ENCODE data around the gene ARL4D.
"Not testable (repeated sequence)": the region's sequence is repeated elsewhere in the genome, so short reads cannot be mapped to it uniquely, and the experiment has no call there.

The ARL4D gene

DNA sequence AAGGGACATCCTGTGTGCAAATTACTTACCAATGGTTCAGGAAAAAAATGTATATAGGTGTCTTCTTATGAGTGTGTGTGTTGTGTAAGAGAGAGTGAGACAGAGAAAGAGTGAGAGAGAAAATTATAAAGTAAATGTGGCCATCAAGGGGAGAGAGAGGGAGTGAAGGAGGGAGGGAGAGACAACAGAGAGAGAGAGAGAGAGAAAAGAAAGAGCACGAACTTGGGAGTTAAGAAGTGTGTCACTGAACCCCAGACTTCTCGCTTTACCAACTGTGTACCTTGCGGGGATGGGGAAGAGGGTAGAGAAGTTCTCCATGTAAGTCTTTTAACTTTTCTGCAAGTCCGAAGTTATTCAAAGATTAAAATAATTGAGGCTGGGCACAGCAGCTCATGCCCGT lies 28.8 kb upstream of the ARL4D start:
- no peak for DNase-seq (ENCODE audit: low spot score)

DNA sequence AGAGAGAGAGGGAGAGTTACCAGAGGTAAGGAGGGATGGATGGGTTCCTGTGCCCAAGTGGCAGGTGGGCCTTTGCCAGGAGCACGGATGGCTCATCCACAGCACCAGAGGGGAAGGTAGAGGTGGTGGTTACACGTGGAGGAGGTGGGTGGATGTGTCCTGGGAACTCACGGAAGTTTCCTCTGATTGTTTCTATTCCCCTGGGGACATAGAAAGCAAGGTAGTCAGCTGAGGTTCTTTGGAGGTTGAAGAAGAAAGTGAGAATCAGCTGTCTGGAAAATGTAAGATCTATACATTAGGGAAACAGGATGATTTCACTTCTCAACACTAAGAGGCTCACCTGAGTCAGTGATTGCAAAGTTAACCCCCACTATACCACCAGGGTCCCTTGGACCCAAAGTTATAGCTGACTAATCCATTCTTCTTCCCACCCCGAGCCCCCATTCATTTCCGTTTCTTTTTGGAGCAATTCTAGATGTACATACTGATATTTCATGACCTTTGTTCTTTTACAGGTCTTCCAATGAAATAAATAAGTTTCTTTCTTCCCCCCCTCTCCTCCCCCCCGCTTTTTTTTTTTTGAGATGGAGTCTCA lies 27.5 kb upstream of the ARL4D start:
- no peak for DNase-seq (ENCODE audit: low spot score)

DNA sequence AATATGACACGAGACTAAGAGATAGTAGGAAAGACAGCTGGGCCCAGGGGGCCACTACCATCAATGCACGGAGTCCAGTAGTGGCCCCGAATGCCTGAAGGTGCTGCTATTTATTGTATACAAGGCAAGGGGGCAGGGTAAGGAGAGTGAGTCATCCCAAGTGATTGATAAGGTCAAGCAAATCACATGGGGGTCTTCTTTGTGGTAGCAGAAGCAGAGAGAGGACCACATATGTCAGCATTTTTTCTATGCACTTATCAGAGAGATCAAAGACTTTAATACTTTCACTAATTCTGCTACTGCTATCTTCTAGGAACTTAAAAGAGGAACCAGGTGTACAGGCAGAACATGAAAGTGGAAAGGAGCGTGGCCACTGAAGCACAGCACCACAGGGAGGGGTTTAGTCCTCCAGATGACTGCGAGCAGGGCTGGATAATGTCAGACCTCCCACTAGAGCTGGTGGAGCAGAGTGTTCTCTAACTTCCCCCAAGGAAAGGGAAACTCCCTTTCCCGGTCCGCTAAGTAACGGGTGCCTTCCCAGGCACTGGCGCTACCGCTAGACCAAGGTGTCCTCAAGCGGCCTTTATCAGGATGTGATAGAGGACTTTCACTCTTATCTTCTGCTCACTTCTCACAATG lies 26.4 kb upstream of the ARL4D start:
- DNase-seq (ENCODE audit: low spot score) = no peak

DNA sequence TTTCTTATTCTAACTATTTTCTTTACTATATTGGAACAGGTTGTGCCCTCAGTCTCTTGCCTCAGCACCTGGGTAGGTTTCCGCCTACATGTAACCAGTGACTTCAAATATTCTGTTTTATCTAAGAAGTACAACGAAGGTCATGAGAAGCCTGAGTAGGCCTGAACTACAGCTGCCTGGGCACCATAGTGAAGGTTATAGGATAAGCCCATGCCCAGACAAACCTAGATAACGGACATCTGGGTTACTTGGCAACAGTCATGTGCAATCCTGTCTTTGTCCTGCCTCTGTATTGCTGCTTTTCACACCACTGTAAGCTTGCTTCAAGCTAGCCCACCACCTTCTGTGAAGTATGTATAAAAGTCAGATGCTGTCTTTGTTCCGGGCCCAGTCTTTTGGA lies 25.4 kb upstream of the ARL4D start:
- no peak for DNase-seq (ENCODE audit: low spot score)

DNA sequence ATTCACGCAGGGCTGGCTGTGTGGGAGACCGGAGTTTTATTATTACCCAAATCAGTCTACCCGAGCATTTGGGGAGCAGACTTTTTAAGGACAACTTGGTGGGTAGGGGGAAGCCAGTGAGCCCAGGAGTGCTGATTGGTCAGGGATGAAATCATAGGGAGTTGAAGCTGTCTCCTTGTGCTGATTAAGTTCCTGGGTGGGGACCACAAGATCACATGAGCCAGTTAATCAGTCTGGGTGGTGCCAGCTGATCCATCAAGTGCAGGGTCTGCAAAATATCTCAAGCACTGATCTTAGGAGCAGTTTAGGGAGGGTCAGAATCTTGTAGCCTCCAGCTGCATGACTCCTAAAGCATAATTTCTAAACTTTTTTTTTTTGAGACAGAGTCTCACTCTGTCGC lies 22.9 kb upstream of the ARL4D start:
- not testable (repeated sequence) for DNase-seq (ENCODE audit: low spot score)

DNA sequence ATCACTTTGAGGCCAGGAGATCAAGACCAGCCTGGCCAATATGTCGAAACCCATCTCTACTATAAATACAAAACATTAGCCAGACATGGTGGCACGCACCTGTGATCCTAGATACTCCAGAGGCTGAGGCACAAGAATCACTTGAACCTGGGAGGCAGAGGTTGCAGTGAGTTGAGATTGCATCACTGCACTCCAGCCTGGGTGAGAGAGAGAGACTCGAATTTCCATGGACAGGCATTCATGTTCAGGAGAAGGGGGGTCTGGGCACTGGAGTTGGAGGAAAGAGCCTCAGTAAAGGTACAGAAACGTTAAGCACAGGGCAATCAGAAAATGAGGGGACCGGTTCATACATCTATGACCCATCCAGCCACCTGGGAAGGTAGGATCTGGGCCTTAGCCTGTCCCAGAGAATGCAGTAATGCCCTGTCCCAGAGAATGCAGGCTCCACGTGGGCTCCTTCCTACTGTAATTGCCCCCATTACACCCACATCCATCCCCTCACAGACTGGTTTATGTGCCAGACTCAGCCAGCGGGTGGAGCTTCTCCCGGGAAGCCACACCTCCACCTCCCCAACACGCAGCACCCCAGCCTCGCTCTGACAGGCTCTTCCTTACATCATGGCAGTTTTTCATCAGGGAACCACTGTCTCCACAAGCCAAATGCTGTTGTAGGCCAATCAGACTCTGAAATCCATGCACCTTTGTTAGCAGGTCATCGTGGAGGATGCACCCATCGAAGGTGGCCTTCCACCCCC lies 21.6 kb upstream of the ARL4D start:
- no peak for DNase-seq (ENCODE audit: low spot score)

DNA sequence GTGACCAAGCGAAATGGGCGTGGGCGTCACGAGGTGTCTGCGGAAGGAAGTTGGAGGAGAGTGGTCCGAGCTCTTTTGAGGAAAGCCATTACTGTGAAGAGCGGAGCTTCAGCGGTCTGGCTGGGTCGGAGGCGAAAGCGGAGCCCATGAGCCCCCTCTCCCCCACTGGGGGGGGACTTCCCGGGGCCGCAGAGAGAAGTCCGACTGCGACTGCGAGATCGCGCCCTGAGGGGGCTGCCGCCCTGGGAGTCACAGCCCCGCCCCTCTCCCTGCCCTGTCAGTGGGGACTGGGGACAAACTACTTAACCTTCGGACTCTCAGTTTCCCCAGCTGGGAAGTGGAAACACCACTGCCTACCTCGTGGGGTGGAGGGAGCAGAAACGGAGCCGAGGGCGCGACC lies 20.0 kb upstream of the ARL4D start:
- DNase-seq (ENCODE audit: low spot score) = no peak

DNA sequence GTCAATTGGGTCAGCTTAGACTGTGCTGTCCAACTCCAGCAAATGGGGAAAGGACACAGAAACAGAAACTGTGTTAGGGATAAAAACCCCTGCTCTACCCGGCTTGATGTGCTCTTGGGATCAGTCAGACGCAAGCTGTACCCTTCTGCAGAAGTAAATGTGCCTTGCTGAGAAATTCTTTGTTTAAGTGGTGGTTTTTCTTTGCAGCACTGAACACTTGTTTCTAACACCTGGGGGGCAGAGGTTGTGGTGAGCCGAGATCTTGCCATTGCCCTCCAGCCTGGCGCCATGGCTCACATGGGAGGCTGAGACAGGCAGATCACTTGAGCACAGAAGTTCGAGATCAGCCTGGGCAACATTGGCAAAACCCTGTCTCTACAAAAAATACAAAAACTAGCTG lies 18.5 kb upstream of the ARL4D start:
- no peak for DNase-seq (ENCODE audit: low spot score)

DNA sequence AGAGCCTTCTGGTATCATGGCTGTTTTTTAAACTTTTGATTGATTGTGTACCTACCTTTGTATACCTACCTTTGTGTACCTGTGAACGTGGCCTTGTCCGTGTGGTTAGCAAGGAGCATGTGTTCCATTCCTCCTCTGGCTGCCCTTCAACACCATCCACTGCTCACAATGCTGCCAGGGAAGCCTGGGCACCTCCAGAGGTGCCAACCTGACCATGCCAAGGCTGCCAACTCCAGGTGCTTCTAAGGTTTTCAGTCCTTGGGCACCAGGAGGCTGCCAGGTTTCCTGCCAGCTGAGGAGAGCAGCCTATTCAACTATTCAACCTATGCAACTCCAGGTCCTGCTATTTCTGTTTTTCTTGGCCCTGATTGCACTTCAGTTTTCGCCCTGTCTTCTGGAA lies 17.6 kb upstream of the ARL4D start:
- DNase-seq (ENCODE audit: low spot score) = no peak

DNA sequence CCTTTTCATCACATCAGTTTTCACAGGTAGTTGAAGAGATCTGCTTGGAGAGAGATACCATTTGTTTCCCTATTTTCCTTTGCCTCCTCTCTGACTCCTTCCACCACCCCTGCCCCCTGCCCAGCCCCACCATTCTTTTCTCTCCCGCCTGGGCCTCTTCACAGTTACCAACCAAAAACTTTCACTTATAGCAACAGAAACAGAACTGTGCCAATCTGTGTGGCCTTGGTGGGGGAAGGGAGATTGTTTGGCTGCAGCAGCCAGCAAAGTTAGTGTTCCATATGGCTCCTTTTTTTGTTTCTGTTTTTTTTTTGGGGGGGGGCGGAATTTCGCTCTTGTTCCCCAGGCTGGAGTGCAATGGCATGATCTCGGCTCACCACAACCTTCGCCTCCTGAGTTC lies 17.2 kb upstream of the ARL4D start:
- no peak for DNase-seq (ENCODE audit: low spot score)

DNA sequence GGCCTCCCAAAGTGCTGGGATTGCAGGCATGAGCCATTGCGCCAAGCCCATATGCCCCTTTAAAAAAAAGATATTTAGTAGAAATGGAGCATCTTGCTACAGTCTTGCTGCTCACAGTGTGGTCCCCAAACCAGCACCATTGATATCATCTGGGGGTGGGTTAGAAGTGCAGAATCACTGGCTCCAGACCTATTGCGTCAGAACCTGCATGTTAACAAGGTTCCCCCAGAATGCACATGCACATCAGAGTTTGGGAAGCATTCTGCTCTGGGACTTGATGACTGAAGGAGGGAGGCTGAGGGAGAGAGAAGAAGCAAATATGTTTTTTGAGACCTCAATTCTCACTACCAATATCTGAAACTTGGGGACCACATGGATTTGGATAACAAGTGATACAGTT lies 16.0 kb upstream of the ARL4D start:
- no peak for DNase-seq (ENCODE audit: low spot score)

DNA sequence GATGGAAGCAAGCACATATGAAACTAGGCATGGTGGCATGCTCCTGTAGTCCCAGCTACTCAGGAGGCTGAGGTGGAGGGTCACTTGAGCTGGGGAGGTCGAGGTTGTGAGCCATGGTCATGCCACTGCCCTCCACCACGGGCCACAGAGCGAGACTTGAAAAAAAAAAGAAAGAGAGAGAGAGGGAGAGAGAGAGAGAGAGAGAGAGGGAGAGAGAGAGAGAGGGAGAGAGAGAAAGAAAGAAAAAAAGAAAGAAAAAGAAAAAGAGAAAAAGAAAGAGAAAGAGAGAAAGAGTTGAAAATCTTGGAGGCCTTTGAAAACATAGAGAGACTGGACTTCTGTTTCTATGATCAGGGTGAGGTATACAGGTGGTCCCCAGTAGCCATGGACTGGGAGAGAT lies 15.4 kb upstream of the ARL4D start:
- no peak for DNase-seq (ENCODE audit: low spot score)

DNA sequence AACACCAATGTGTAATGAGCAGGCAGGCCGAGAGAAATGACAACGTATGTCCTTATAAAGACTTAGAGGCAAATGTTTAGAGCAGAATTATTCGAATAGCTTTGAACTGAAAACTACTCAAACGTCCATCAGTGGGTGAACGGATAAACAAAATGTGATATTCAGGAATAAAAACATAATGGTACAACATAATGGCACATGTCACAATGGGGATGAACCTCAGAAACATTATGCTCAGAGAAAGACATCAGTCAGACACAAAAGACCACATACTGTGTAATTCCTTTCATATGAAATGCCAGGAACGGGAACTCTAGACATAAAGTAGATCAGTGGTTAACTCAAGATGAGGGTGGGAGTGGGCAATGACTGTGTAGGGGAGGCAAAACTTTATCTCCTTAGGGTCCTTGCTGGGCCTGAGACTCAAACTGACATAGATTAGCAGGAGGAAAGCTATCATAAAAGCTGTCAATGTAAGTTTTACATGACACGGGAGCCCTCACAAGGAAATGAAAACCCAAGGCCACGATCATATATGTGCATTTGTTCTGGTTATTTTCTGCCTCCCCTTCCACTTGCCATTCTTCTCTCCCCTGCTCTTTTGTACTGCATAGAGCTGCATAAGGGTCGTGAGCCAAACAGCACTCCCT lies 14.8 kb upstream of the ARL4D start:
- no peak for DNase-seq (ENCODE audit: low spot score)

DNA sequence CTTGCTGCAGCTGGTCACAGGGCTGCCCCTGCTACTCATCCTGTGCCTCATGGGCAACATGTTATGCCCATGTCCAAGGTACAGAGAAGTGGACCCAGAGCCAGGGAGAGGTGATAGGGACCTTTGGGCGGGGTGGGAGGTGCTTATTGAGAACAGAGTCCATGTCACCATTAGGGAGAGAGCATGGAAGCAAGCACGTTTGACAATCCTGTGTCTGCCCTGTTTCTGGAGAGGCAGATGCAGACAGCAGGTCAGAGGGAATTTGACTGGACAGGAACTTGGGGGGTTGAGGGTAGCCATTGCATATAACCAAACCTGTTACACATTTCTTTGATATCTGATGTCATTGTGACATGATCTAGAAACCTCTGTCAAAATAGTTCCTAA lies 14.3 kb upstream of the ARL4D start:
- no peak for DNase-seq (ENCODE audit: low spot score)

DNA sequence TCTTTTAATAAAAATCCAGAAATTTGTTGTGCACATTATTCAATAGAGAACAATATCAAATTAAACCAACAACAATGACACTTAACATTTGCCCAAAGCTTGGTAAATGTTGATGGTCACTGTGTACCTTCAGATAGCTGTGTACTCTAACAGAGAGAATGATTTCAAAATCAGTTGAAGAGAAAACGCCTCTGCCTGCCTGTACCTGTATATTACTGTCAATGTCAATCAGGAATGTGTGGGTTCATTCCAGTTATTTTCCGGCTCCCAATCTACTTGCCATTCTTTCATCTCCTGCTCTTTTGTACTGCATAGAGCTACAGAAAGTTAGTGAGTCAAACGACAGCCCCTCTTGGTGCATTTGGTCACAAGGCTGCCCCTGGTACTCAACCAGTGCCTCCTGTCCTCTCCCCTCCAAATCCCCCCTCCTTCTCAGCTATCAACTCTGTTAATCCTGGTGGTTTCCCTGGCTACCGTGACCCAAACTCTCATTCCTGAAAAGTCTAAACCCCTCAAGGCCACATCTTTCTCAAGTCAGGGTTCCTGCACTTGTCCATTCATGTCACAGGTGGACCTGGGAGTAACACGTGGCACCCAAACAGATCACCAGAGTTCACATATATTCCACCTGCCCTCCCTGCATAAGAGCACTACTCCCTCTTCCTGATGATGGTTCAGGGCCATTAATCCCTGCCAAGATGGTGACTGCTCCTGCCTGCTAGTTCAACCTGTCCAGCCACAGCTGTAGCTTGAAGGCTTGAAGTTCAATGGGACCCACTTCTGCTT lies 13.6 kb upstream of the ARL4D start:
- DNase-seq (ENCODE audit: low spot score) = no peak

DNA sequence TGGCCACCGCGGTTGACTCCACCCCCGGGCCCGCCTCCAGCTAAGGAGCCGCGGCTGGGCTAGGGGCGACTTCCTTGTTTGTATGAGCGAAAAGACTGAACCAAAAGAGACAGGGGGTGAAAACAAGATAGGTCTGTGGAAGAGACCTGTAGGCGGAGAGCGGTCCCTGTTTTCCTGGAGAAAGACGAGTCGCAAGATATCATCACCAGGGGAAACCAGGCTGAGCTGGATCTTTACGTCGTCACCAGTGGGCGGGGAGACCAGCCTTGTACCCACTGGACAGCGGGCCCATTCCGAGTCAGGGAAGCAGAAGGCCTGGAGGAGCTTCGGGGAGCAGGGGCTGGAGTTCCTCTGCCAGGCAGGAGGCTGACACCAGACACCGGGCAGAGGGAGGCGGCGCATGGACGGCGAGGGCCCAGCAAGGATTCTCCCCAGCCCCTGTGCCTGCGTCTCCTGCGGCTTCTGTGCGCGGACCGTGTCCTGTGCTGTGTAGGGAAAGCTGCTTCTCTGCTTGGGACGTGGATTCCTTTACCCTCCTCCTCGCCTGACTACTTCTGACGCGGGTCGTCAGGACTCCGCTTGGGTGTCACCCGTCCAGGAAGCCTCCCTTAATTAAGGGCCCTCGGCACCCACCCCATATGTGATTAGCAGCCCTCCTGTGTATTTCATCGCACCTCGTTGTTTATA lies 10.3 kb upstream of the ARL4D start:
- DNase-seq (ENCODE audit: low spot score) = peak; percentile 93

DNA sequence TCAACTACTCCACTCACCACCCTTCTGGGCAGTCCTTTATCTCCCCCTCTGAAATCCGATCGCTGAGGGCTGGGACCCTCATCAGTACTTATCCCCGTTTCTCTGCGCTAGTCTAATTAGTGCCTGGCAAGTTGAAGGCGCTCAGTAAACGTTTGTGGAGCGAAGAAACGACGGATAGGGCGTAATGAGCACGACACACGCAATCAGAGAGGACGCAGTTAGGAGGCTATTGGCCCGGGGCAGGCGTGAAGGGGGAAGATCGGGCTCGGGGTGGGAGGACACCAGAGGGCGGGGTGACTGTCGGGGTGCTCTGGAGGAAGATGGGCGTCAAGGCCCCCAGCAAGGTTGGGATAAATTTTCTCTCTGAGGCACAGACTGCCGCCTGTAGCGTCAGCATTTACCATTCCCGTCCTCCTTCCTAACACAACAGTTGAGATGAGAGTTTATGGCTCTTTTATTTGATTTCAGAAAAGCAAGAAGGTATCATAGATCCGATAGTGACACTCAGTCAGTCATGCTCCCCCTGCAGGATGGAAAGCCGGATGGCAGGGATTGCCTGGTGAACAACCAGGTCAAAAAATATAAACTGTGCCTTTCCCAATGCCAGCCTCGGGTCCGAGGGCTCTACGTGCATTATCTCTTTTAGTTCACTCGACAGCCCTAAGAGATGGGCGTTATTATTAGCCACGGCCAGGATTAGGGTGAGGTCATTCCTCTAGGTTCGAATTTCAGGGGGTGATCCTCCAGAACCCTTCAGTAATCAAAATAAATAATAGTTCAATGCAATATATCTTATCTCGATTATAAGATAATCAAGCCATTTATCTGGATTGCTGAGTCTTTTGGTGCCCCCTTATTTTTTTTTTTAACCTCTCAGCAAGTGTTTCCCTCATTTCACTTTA lies 9.5 kb upstream of the ARL4D start:
- peak; percentile 82 for DNase-seq (ENCODE audit: low spot score)

DNA sequence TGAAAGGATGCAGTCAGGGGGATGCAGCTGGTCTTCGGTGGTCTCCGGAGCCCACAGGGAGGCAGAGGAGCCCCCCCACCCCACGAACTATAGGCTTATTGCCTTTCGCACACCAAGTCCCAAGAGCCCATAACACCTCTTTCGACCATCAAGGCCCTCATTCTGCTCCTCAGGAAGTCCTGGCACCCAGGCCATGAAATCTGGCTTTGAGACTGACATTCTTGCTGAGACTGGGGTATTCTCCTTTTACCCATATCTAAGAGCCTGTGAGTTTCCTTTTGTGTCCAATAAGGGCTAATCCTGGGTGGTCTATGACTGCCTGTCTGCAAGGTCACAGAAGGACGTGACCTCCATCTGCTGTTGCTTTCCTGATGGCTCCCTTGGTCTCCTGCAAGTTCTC lies 6.4 kb upstream of the ARL4D start:
- DNase-seq (ENCODE audit: low spot score) = no peak

DNA sequence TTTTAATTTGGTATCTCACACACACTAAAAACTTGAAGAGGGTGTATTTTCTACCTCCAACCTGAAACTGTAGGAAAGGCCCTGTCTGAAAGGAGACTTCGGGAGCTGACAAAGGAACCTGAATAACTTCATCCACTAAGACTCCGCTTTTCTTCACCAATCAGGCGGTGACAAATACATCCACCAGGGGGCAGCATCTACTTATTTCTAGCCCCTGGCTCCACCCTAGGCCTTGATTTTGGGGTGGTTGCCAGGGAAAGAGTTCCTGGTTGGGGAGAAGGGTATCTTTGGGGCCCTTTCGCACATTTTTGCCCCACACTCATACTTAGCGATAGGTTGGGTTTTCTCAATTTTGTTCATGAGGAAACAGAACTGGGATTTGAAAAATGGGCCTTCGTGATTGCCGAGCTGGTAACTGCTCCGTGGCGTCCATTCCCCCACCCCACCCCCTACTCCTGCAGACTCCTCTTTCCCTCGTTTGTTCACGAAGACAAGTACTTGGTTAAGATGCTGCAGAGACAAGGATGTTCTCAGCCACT lies 4.8 kb upstream of the ARL4D start:
- DNase-seq (ENCODE audit: low spot score) = peak; percentile 80

DNA sequence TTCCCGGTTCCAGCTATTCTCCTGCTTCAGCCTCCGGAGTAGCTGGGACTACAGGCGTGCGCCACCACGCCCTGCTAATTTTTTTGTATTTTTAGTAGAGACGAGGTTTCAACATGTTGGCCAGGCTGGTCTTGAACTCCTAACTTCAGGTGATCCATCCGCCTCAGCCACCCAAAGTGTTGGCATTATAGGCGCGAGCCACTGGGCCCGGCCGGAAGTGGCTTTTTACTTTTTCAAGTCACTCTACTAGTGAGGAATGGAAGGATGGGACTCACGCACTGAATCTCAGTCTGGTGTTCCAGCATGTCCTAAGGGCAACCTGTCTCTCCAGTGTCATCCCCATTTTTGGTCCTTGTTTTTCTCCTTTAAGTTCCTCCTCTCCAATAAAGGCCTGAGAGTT lies 4.1 kb upstream of the ARL4D start:
- not testable (repeated sequence) for DNase-seq (ENCODE audit: low spot score)

All from D341Med (cell line).